Measurements from ENCODE around the gene MPPED1.

DNA sequence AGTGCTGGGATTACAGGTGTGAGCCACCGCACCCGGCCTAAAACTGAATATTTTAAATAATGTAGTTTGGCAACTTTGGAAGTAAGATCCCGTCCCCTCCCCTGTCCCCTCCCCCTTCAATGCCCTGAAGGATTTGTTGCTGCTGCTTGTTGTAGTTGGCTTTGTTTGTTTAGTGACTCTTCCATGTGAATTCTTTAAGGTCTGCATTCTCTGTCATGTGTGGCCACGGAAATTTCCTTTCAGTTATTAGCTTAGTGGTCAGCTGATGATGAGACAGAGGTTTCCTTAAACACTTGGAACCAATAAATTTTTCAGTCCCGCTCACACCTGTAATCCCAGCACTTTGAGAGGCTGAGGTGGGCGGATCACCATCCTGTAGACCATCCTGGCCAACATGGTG, 109.9 kb downstream of the MPPED1 start:
- TF ChIP-seq ZNF496 (CRISPR knock-in tag; IDR thresholded peaks at IDR 0.05; ENCODE audit: insufficient replicate concordance) (no peak), EP300 (IDR thresholded peaks at IDR 0.05; ENCODE audit: low read depth in 2 of 2, low read length in 2 of 2) (no peak), EP300 (CRISPR knock-in tag; IDR thresholded peaks at IDR 0.05; ENCODE audit: borderline replicate concordance) (no peak), SIN3A (IDR thresholded peaks at IDR 0.05; ENCODE audit: borderline replicate concordance, low read depth, low read length) (no peak), ATF7 (IDR thresholded peaks at IDR 0.05) (no peak), ATF7 (CRISPR knock-in tag; IDR thresholded peaks at IDR 0.05) (no peak), SUZ12 (IDR thresholded peaks at IDR 0.05; ENCODE audit: low read depth, low read length) (no peak), SMC3 (IDR thresholded peaks at IDR 0.05; ENCODE audit: low read length) (no peak), SNAPC2 (CRISPR knock-in tag; IDR thresholded peaks at IDR 0.05) (no peak), HOXA7 (CRISPR knock-in tag; IDR thresholded peaks at IDR 0.05) (no peak), PCBP2 (optimal IDR thresholded peaks at IDR 0.05; ENCODE audit: low read depth, low read length, poor library complexity, severe bottlenecking) (no peak), CEBPB (IDR thresholded peaks at IDR 0.05; ENCODE audit: borderline replicate concordance, low read depth, low read length) (no peak)
- TF ChIP-seq, protein P1, sequence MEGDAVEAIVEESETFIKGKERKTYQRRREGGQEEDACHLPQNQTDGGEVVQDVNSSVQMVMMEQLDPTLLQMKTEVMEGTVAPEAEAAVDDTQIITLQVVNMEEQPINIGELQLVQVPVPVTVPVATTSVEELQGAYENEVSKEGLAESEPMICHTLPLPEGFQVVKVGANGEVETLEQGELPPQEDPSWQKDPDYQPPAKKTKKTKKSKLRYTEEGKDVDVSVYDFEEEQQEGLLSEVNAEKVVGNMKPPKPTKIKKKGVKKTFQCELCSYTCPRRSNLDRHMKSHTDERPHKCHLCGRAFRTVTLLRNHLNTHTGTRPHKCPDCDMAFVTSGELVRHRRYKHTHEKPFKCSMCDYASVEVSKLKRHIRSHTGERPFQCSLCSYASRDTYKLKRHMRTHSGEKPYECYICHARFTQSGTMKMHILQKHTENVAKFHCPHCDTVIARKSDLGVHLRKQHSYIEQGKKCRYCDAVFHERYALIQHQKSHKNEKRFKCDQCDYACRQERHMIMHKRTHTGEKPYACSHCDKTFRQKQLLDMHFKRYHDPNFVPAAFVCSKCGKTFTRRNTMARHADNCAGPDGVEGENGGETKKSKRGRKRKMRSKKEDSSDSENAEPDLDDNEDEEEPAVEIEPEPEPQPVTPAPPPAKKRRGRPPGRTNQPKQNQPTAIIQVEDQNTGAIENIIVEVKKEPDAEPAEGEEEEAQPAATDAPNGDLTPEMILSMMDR (CRISPR knock-in tag; IDR thresholded peaks at IDR 0.05): no peak
- TF ChIP-seq, protein P2, sequence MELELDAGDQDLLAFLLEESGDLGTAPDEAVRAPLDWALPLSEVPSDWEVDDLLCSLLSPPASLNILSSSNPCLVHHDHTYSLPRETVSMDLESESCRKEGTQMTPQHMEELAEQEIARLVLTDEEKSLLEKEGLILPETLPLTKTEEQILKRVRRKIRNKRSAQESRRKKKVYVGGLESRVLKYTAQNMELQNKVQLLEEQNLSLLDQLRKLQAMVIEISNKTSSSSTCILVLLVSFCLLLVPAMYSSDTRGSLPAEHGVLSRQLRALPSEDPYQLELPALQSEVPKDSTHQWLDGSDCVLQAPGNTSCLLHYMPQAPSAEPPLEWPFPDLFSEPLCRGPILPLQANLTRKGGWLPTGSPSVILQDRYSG (CRISPR knock-in tag; IDR thresholded peaks at IDR 0.05): no peak
